GM18508 (cell line): ENCODE data around the gene KRTAP10-10.
"Not testable (repeated sequence)": the region's sequence is repeated elsewhere in the genome, so short reads cannot be mapped to it uniquely, and the experiment has no call there.

Source experiments
- ATAC-seq: cut with Tn5 transposase; IDR thresholded peaks from one replicate; pipeline ENCODE4 v1.9.1; 2021; ENCODE audit warnings: moderate number of reproducible peaks; ENCODE audit not compliant: insufficient read depth, unreplicated experiment

Gene KRTAP10-10

GRCh38 chr21:44637018-44637850, at the start of gene KRTAP10-10:
Gene KRTAP10-10, plus strand, starts transcription at chr21:44637356. Its CDS starts 62 bp downstream, at chr21:44637418.
- no peak for ATAC-seq

- ATAC-seq = no peak
Observed at GRCh38 chr21:44589094-44589493, 48.1 kb upstream of the KRTAP10-10 start.

GRCh38 chr21:44589586-44590305, 47.4 kb upstream of the KRTAP10-10 start:
- no peak for ATAC-seq

GRCh38 chr21:44590311-44590721, 46.8 kb upstream of the KRTAP10-10 start:
- ATAC-seq = no peak

- ATAC-seq = not testable (repeated sequence)
Observed at GRCh38 chr21:44590897-44591800, 46.0 kb upstream of the KRTAP10-10 start.

GRCh38 chr21:44591801-44592130, 45.4 kb upstream of the KRTAP10-10 start:
- not testable (repeated sequence) for ATAC-seq

- no peak for ATAC-seq
Observed at GRCh38 chr21:44592446-44593311, 44.5 kb upstream of the KRTAP10-10 start, which contains the start of gene KRTAP10-6. Gene KRTAP10-6, minus strand, starts transcription at chr21:44592505. Its CDS starts 21 bp downstream, at chr21:44592484.

- ATAC-seq = no peak
Observed at GRCh38 chr21:44593598-44594405, 43.4 kb upstream of the KRTAP10-10 start.

GRCh38 chr21:44594406-44594916, 42.7 kb upstream of the KRTAP10-10 start:
- ATAC-seq = no peak

GRCh38 chr21:44595524-44595923, 41.6 kb upstream of the KRTAP10-10 start:
- ATAC-seq = no peak

GRCh38 chr21:44596068-44596725, 41.0 kb upstream of the KRTAP10-10 start:
- no peak for ATAC-seq

GRCh38 chr21:44598061-44598460, 39.1 kb upstream of the KRTAP10-10 start:
- ATAC-seq = no peak

GRCh38 chr21:44599264-44600029, 37.7 kb upstream of the KRTAP10-10 start:
- ATAC-seq = no peak

GRCh38 chr21:44600118-44600978, 36.8 kb upstream of the KRTAP10-10 start, which contains the start of gene KRTAP10-7:
Gene KRTAP10-7, plus strand, starts transcription at chr21:44600597. Its CDS starts 25 bp downstream, at chr21:44600622.
- not testable (repeated sequence) for ATAC-seq

- ATAC-seq = not testable (repeated sequence)
Observed at GRCh38 chr21:44601091-44601490, 36.1 kb upstream of the KRTAP10-10 start.
